OCI-LY7 (cell line): ENCODE data around the gene MAST2. TPM values are rescaled to one million over a fixed set of nuclear protein-coding genes. Genes with fewer than 3 reads are reported as not detected.
"Not testable (repeated sequence)": the region's sequence is repeated elsewhere in the genome, so short reads cannot be mapped to it uniquely, and the experiment has no call there.

Source experiments
- BruUV-seq: library from RNA; stranded (reverse); fragments of 400-500 nt; replicated peaks from 2 replicates; lab custom pipeline; 2021; lab: Mats Ljungman, UMichigan
- CTCF ChIA-PET: fragments of 300-600 bp; sonication (Branson Sonifier 250); formaldehyde crosslinking; loops from one replicate; lab custom pipeline; 2022; ENCODE audit warnings: antibody characterized with exemption; ENCODE audit not compliant: unreplicated experiment; lab: Charles Lee
- POLR2A ChIA-PET: fragments of 300-600 bp; sonication (Branson Sonifier 250); formaldehyde crosslinking; loops from one replicate; lab custom pipeline; 2022; ENCODE audit warnings: antibody characterized with exemption; lab: Charles Lee
- DNase-seq: peaks from one replicate; pipeline ENCODE4 v3.0.0-alpha.2; 2015; ENCODE audit warnings: low spot score
- H2AFZ ChIP-seq: fragments of 200-600 bp; sonication (generic), shearing (Covaris generic); 2 replicates; pipeline ENCODE4 v1.6.1; 2014; ENCODE audit warnings: mild to moderate bottlenecking, antibody characterized with exemption, low read length, moderate library complexity
- H3K27ac ChIP-seq: fragments of 200-600 bp; sonication (generic); 2 replicates; pipeline ENCODE4 v1.5.1; 2014; ENCODE audit warnings: mixed run types, low read depth, mild to moderate bottlenecking, moderate library complexity, low read length, inconsistent platforms; ENCODE audit not compliant: poor library complexity, severe bottlenecking
- H3K36me3 ChIP-seq: fragments of 200-600 bp; sonication (generic); 2 replicates; pipeline ENCODE4 v1.6.1; 2014; ENCODE audit warnings: mild to moderate bottlenecking, antibody characterized with exemption, low read length, moderate library complexity, mixed read lengths; ENCODE audit not compliant: insufficient read depth
- H3K4me1 ChIP-seq: fragments of 200-600 bp; sonication (generic); 2 replicates; pipeline ENCODE4 v1.5.1; 2014; ENCODE audit warnings: mild to moderate bottlenecking, low read length; ENCODE audit not compliant: insufficient read depth, poor library complexity, severe bottlenecking
- H3K4me2 ChIP-seq: fragments of 200-600 bp; sonication (generic); 2 replicates; pipeline ENCODE4 v1.6.1; 2014; ENCODE audit warnings: mild to moderate bottlenecking, low read length
- H3K4me3 ChIP-seq: fragments of 200-600 bp; sonication (generic); 2 replicates; pipeline ENCODE4 v1.5.1; 2014; ENCODE audit warnings: mild to moderate bottlenecking, low read depth, low read length; ENCODE audit not compliant: poor library complexity, severe bottlenecking
- H3K79me2 ChIP-seq: fragments of 200-600 bp; sonication (generic); 2 replicates; pipeline ENCODE4 v1.6.1; 2016; ENCODE audit warnings: low read depth, mild to moderate bottlenecking, low read length, moderate library complexity, mixed read lengths; ENCODE audit not compliant: insufficient read depth
- H3K9me2 ChIP-seq: fragments of 200-600 bp; sonication (generic); 2 replicates; pipeline ENCODE4 v1.6.1; 2016; ENCODE audit warnings: mild to moderate bottlenecking, low read length, mixed read lengths; ENCODE audit not compliant: insufficient read depth
- H3K9me3 ChIP-seq: fragments of 200-600 bp; sonication (generic); 2 replicates; pipeline ENCODE4 v1.6.1; 2014; ENCODE audit warnings: mild to moderate bottlenecking, mixed run types, low read length, mixed read lengths
- H4K20me1 ChIP-seq: fragments of 200-600 bp; sonication (generic); 2 replicates; pipeline ENCODE4 v1.6.1; 2014; ENCODE audit warnings: mild to moderate bottlenecking, antibody characterized with exemption, low read length, moderate library complexity, mixed read lengths; ENCODE audit not compliant: insufficient read depth
- CTCF ChIP-seq: fragments of 200-600 bp; sonication (generic); conservative IDR thresholded peaks from 2 replicates; pipeline ENCODE4 v1.5.1; 2014; ENCODE audit warnings: mild to moderate bottlenecking, antibody characterized with exemption, low read length, moderate library complexity, mixed read lengths
- EZH2phosphoT487 ChIP-seq: fragments of 200-600 bp; sonication (generic); IDR thresholded peaks from 2 replicates; pipeline ENCODE4 v1.6.1; 2018; ENCODE audit warnings: low read depth, borderline replicate concordance, mild to moderate bottlenecking, mixed run types, antibody characterized with exemption, low read length, moderate library complexity, mixed read lengths
- intact Hi-C: fragments of 100-400 bp; cut with micrococcal nuclease; formaldehyde crosslinking; loops from one replicate; pipeline ENCODE4 v1.10.0; 2022; ENCODE audit not compliant: unreplicated experiment
- total RNA-seq, 2 experiments: library from RNA; depleted of rRNA in 1 of 2; stranded (reverse); fragments of >200 nt in 1 of 2; shearing (Covaris generic) in 1 of 2; gene quantifications; 2 replicates each; pipeline ENCODE4 v1.2.3, GENCODE V29; 2014 to 2022

Gene MAST2
- total RNA-seq, 2 experiments from 2014 or later = 32.1 to 67.2 TPM

- no peak for TF ChIP-seq CTCF
- Histone ChIP-seq H3K4me2 (peak overlapping the region; percentile 62), H3K9me2 (no peaks in the 10 kb centered on the region), H3K27ac (peak overlapping the region; percentile 91), H4K20me1 (no peaks in the 10 kb centered on the region), H2AFZ (no peak overlapping the region), H3K79me2 (peaks cover 74% of the 10 kb centered on the region), H3K4me3 (no peak overlapping the region), H3K4me1 (peaks cover 94% of the 10 kb centered on the region), H3K36me3 (peaks cover 73% of the 10 kb centered on the region), H3K9me3 (peaks cover 15% of the 10 kb centered on the region; the same call in 1 of the 2 replicates)
- POLR2A ChIA-PET = interaction anchor here (0.9 kb wide), 1 partner anchor 9 kb away, joined by 3 read pairs; no protein-coding TSS in a partner anchor
- CTCF ChIA-PET = no interaction called here
- intact Hi-C loops = no loop called here
- DNase-seq = no peak
- BruUV-seq = no TSS peak
Measured at GRCh38 chr1:45834689-45835088, 31.3 kb downstream of the MAST2 start.

GRCh38 chr1:45836451-45836850 is 33.0 kb downstream of the MAST2 start:
- Histone ChIP-seq H3K9me3 (peaks cover 15% of the 10 kb centered on the region; the same call in 1 of the 2 replicates), H3K36me3 (peaks cover 56% of the 10 kb centered on the region), H3K4me3 (peak overlapping the region; percentile 39), H3K4me1 (peaks cover 99% of the 10 kb centered on the region), H3K9me2 (no peaks in the 10 kb centered on the region), H3K79me2 (peaks cover 86% of the 10 kb centered on the region), H3K4me2 (peak overlapping the region; percentile 62), H2AFZ (peak overlapping the region; percentile 27; the same call in 1 of the 2 replicates), H3K27ac (peak overlapping the region; percentile 91), H4K20me1 (no peaks in the 10 kb centered on the region)
- intact Hi-C loops = no loop called here
- CTCF ChIA-PET = no interaction called here
- BruUV-seq = no TSS peak
- no peak for TF ChIP-seq EZH2phosphoT487
- TF ChIP-seq CTCF = no peak
- DNase-seq = peak; percentile 68
- POLR2A ChIA-PET = interaction anchor here (0.9 kb wide), 1 partner anchor 115 kb away, joined by 3 read pairs; no protein-coding TSS in a partner anchor

- intact Hi-C loops, BruUV-seq, CTCF ChIA-PET, H3K9me2 ChIP-seq, H4K20me1 ChIP-seq: not testable (repeated sequence)
- peaks cover 52% of the 10 kb centered on the region for H3K36me3 ChIP-seq
- H3K4me1 ChIP-seq = peaks cover 99% of the 10 kb centered on the region
- peak overlapping the region; percentile 39 for H3K4me3 ChIP-seq
- POLR2A ChIA-PET = interaction anchor here (0.9 to 1.0 kb wide), 2 partner anchors 11 to 115 kb away, joined by 3 read pairs; no protein-coding TSS in a partner anchor
- peak; percentile 66 for DNase-seq
- H2AFZ ChIP-seq = peak overlapping the region; percentile 27; the same call in 1 of the 2 replicates
- peak overlapping the region; percentile 62 for H3K4me2 ChIP-seq
- peak overlapping the region; percentile 91 for H3K27ac ChIP-seq
- H3K9me3 ChIP-seq = peaks cover 15% of the 10 kb centered on the region; the same call in 1 of the 2 replicates
- H3K79me2 ChIP-seq = peaks cover 86% of the 10 kb centered on the region
Measured at GRCh38 chr1:45836861-45837260, 33.4 kb downstream of the MAST2 start.

- H3K79me2 ChIP-seq = peaks cover 86% of the 10 kb centered on the region
- H3K4me3 ChIP-seq, H2AFZ ChIP-seq, H3K9me2 ChIP-seq, H4K20me1 ChIP-seq, intact Hi-C loops, BruUV-seq, DNase-seq, CTCF ChIA-PET: not testable (repeated sequence)
- H3K4me1 ChIP-seq = peaks cover 99% of the 10 kb centered on the region
- peaks cover 37% of the 10 kb centered on the region for H3K36me3 ChIP-seq
- H3K9me3 ChIP-seq = peaks cover 15% of the 10 kb centered on the region; the same call in 1 of the 2 replicates
- H3K27ac ChIP-seq = peak overlapping the region; percentile 96
- H3K4me2 ChIP-seq = peak overlapping the region; percentile 78
- POLR2A ChIA-PET = interaction anchor here (2.4 kb wide), 1 partner anchor 15 kb away, joined by 17 read pairs; no protein-coding TSS in a partner anchor
Measured at GRCh38 chr1:45838322-45838721, 34.9 kb downstream of the MAST2 start.
